Measurements from ENCODE around the gene NEUROD2.

GRCh38 chr17:39655105-39655504, 47.4 kb upstream of the NEUROD2 start:
- TF ChIP-seq CTCF (IDR thresholded peaks at IDR 0.05) = no peak
- no peak for TF ChIP-seq POLR2A (IDR thresholded peaks at IDR 0.05)

All from body of pancreas (tissue), 4 donors.